Liver (tissue), 9 donors: ENCODE data around the gene RPL21. TPM values are rescaled to one million over a fixed set of nuclear protein-coding genes. Genes with fewer than 3 reads are reported as not detected.

Source experiments
- DNase-seq: peaks from one replicate; pipeline ENCODE4 v3.0.0-alpha.2; 2017; ENCODE audit warnings: low spot score
- H3K27ac ChIP-seq, 2 donors: one replicate each; pipeline ENCODE4 v1.7.0; 2013; ENCODE audit warnings: inconsistent platforms in 2 of 2, low read length in 2 of 2, control low read depth in 1 of 2, low read depth in 1 of 2, mild to moderate bottlenecking in 1 of 2
- H3K27me3 ChIP-seq, 4 donors: one replicate each; pipeline versions ENCODE4 v1.6.1 to v1.7.0; 2013; ENCODE audit warnings: low read length in 3 of 4, inconsistent platforms in 1 of 4, mild to moderate bottlenecking in 1 of 4, moderate library complexity in 1 of 4; ENCODE audit not compliant: control insufficient read depth in 4 of 4, insufficient read depth in 4 of 4
- H3K36me3 ChIP-seq, 4 donors: one replicate each; pipeline versions ENCODE4 v1.6.1 to v1.7.0; 2013; ENCODE audit warnings: low read length in 3 of 4, mild to moderate bottlenecking in 3 of 4, low read depth in 1 of 4, moderate library complexity in 1 of 4; ENCODE audit not compliant: control insufficient read depth in 4 of 4, insufficient read depth in 3 of 4
- H3K4me1 ChIP-seq, 4 donors: one replicate each; pipeline versions ENCODE4 v1.6.1 to v1.7.0; 2013; ENCODE audit warnings: low read length in 3 of 4, mild to moderate bottlenecking in 3 of 4, moderate library complexity in 1 of 4; ENCODE audit not compliant: control insufficient read depth in 4 of 4, insufficient read depth in 4 of 4
- H3K4me3 ChIP-seq, 3 donors: one replicate each; pipeline versions ENCODE4 v1.6.1 to v1.7.0; 2013; ENCODE audit warnings: low read length in 3 of 3, control low read depth in 1 of 3, low read depth in 1 of 3, mild to moderate bottlenecking in 1 of 3
- H3K9ac ChIP-seq, 2 donors: one replicate each; pipeline ENCODE4 v1.7.0; 2013; ENCODE audit warnings: low read length in 2 of 2, mild to moderate bottlenecking in 2 of 2, moderate library complexity in 2 of 2, control low read depth in 1 of 2, low read depth in 1 of 2
- H3K9me3 ChIP-seq, 4 donors: one replicate each; pipeline versions ENCODE4 v1.6.1 to v1.7.0; 2013; ENCODE audit warnings: low read length in 3 of 4; ENCODE audit not compliant: control insufficient read depth in 4 of 4
- ATF3 ChIP-seq: IDR thresholded peaks from 2 replicates; pipeline ENCODE4 v1.6.1; 2016; ENCODE audit warnings: antibody characterized with exemption
- CTCF ChIP-seq: fragments of 150-350 bp; IDR thresholded peaks from 2 replicates; pipeline ENCODE4 v1.5.1; 2017; ENCODE audit warnings: improper control_type of control experiment, low read depth, low read length; ENCODE audit not compliant: missing input control
- EGR1 ChIP-seq, 2 donors: IDR thresholded peaks; 2 replicates each; pipeline ENCODE4 v1.6.1; 2016 to 2018; ENCODE audit warnings: antibody characterized with exemption in 2 of 2, low read depth in 2 of 2
- FOXA1 ChIP-seq: IDR thresholded peaks from 2 replicates; pipeline ENCODE4 v1.6.1; 2016; ENCODE audit warnings: antibody characterized with exemption
- FOXA2 ChIP-seq: IDR thresholded peaks from 2 replicates; pipeline ENCODE4 v1.6.1; 2016; ENCODE audit warnings: antibody characterized with exemption
- GABPA ChIP-seq, 2 donors: IDR thresholded peaks in 1 of 2; conservative IDR thresholded peaks in 1 of 2; 2 replicates each; pipeline ENCODE4 v1.6.1; 2016; ENCODE audit warnings: antibody characterized with exemption in 2 of 2, mild to moderate bottlenecking in 1 of 2, moderate library complexity in 1 of 2
- HNF4A ChIP-seq, 2 donors: conservative IDR thresholded peaks; 2 replicates each; pipeline ENCODE4 v1.6.1; 2016; ENCODE audit warnings: antibody characterized with exemption in 2 of 2, mild to moderate bottlenecking in 2 of 2
- JUND ChIP-seq, 2 donors: IDR thresholded peaks; 2 replicates each; pipeline ENCODE4 v1.6.1; 2016; ENCODE audit warnings: antibody characterized with exemption in 2 of 2
- NR2F2 ChIP-seq: IDR thresholded peaks from 2 replicates; pipeline ENCODE4 v1.6.1; 2016; ENCODE audit warnings: antibody characterized with exemption
- RAD21 ChIP-seq, 2 donors: IDR thresholded peaks; 2 replicates each; pipeline ENCODE4 v1.6.1; 2016; ENCODE audit warnings: antibody characterized with exemption in 2 of 2, mild to moderate bottlenecking in 2 of 2
- REST ChIP-seq: IDR thresholded peaks from 2 replicates; pipeline ENCODE4 v1.6.1; 2016; ENCODE audit warnings: antibody characterized with exemption, mild to moderate bottlenecking
- SP1 ChIP-seq: IDR thresholded peaks from 2 replicates; pipeline ENCODE4 v1.6.1; 2018; ENCODE audit warnings: antibody characterized with exemption, mild to moderate bottlenecking
- TAF1 ChIP-seq: conservative IDR thresholded peaks from 2 replicates; pipeline ENCODE4 v1.6.1; 2016; ENCODE audit warnings: antibody characterized with exemption, mild to moderate bottlenecking
- ZBTB33 ChIP-seq: IDR thresholded peaks from 2 replicates; pipeline ENCODE4 v1.6.1; 2016; ENCODE audit warnings: antibody characterized with exemption
- WGBS: extraction: QIAGEN DNeasy Blood & Tissue Kit; methylation state at CpG from one replicate; pipeline ENCODE4 v1.1.7; 2013; 5-methylcytosine and 5-hydroxymethylcytosine counted together
- polyA plus RNA-seq, 2 donors: library from polyadenylated mRNA; stranded (reverse) in 1 of 2; unstranded in 1 of 2; fragments of 200-250 nt in 1 of 2; fragments of >200 nt in 1 of 2; fragmentation: Nextera tagmentation in 1 of 2; extraction: Ambion mirVana in 1 of 2; gene quantifications; one replicate each; pipeline versions ENCODE4 v1.2.1 to v1.2.3, GENCODE V29; 2013 to 2015
- total RNA-seq, 2 donors: library from RNA; depleted of rRNA; stranded (reverse); fragments of >200 nt; gene quantifications; one replicate each; pipeline ENCODE4 v1.2.3, GENCODE V29; 2014
- donor health status: healthy.
- donor health status: healthy.
- donor health status: healthy.
- donor health status: healthy.
- donor health status: healthy.

RPL21 gene
- total and polyA plus RNA-seq, 4 donors: 206 to 648 (median 442) TPM

GRCh38 chr13:27233964-27234363 is 17.4 kb upstream of the RPL21 start:
- H3K9me3 ChIP-seq: no peaks in the 10 kb centered on the region
- no peak overlapping the region for H3K27ac ChIP-seq

GRCh38 chr13:27236478-27236877 is 14.9 kb upstream of the RPL21 start:
- H3K4me1 ChIP-seq: no peaks in the 10 kb centered on the region
- H3K9ac ChIP-seq: no peak overlapping the region
- no peak overlapping the region for H3K27ac ChIP-seq
- no peaks in the 10 kb centered on the region for H3K9me3 ChIP-seq
- 73% methylated on average over 2 of the region's 2 CpGs for WGBS
- H3K36me3 ChIP-seq: no peaks in the 10 kb centered on the region
- DNase-seq: no peak
- no peaks in the 10 kb centered on the region for H3K27me3 ChIP-seq
- TF ChIP-seq EGR1 (IDR thresholded peaks at IDR 0.05; ENCODE audit: low read depth in 2 of 2) (no peak), ZBTB33 (no peak), REST (no peak), NR2F2 (no peak), JUND (IDR thresholded peaks at IDR 0.05) (no peak), RAD21 (IDR thresholded peaks at IDR 0.05) (no peak), ATF3 (no peak), CTCF (no peak), FOXA1 (no peak), SP1 (no peak), HNF4A (conservative IDR thresholded peaks at IDR 0.05) (no peak), GABPA (IDR thresholded peaks at IDR 0.05 in 1 of 2, conservative IDR thresholded peaks at IDR 0.05 in 1 of 2) (no peak)
- H3K4me3 ChIP-seq: no peak overlapping the region

More at GRCh38 chr13:27233964-27234363, 17.4 kb upstream of the RPL21 start:
- H3K27me3 ChIP-seq: no peaks in the 10 kb centered on the region
- no peak overlapping the region for H3K9ac ChIP-seq
- WGBS: 90% methylated on average over 5 of the region's 5 CpGs
- no peak for DNase-seq
- H3K4me1 ChIP-seq: no peaks in the 10 kb centered on the region
- no peak overlapping the region for H3K4me3 ChIP-seq
- H3K36me3 ChIP-seq: no peaks in the 10 kb centered on the region
- TF ChIP-seq TAF1: no peak
- TF ChIP-seq FOXA2: no peak
- no peak for TF ChIP-seq ZBTB33
- no peak for TF ChIP-seq RAD21 (IDR thresholded peaks at IDR 0.05)
